Measurements from ENCODE around the gene KRT28.

KRT28 gene

DNA sequence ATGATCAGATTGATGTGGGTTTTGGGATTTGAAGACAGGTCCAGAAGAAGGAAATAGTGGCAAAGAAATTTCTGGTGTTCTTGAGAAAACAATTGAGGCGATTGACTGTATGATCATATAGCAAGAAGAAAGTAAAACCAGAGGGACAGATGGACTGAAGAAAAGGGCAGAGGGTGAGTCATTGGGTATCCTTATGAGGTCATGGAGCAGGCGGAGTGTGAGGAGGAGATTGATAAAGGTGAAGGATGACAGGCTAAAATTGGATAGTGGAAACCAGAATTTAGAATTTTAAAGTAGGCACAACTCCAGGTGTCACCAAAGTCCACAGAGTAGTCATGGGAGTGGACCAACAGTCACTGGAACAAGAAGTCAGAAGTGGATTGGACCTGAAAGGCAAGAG is 1.4 kb upstream of the KRT28 start:
- peaks cover 100% of the 10 kb centered on the region for H3K27me3 ChIP-seq
- no peaks in the 10 kb centered on the region for H3K9me3 ChIP-seq
- H3K36me3 ChIP-seq: no peaks in the 10 kb centered on the region
- no peak overlapping the region for H3K27ac ChIP-seq
- H3K4me1 ChIP-seq (ENCODE audit: control insufficient read depth in 1 of 2, insufficient read depth in 1 of 2, low read depth in 1 of 2, low read length in 1 of 2): no peaks in the 10 kb centered on the region
- no peak overlapping the region for H3K4me3 ChIP-seq (ENCODE audit: low read depth in 1 of 2, low read length in 1 of 2)
- TF ChIP-seq, protein P1, sequence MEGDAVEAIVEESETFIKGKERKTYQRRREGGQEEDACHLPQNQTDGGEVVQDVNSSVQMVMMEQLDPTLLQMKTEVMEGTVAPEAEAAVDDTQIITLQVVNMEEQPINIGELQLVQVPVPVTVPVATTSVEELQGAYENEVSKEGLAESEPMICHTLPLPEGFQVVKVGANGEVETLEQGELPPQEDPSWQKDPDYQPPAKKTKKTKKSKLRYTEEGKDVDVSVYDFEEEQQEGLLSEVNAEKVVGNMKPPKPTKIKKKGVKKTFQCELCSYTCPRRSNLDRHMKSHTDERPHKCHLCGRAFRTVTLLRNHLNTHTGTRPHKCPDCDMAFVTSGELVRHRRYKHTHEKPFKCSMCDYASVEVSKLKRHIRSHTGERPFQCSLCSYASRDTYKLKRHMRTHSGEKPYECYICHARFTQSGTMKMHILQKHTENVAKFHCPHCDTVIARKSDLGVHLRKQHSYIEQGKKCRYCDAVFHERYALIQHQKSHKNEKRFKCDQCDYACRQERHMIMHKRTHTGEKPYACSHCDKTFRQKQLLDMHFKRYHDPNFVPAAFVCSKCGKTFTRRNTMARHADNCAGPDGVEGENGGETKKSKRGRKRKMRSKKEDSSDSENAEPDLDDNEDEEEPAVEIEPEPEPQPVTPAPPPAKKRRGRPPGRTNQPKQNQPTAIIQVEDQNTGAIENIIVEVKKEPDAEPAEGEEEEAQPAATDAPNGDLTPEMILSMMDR (IDR thresholded peaks at IDR 0.05): no peak

DNA sequence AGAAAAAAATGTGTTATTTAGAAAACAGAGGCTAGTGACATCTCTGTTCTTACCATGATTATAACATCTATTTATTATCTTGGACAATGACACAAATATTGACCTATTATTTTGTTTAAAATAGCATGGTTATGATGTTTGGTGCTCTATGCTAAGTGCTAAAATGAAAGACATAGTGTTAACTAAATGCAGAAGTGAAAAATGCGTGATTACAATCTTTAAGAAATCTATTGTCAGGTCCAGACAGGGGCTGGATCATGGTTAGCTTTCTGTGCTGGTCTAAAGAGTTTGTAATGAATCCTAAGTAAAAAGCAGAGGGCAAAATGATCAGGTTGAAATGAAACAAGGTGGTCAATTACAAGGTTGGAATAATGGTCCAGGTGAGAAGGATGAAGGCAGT is 622 bp upstream of the KRT28 start:
- H3K36me3 ChIP-seq: no peaks in the 10 kb centered on the region
- H3K9me3 ChIP-seq: no peaks in the 10 kb centered on the region
- no peak overlapping the region for H3K27ac ChIP-seq
- H3K4me1 ChIP-seq (ENCODE audit: control insufficient read depth in 1 of 2, insufficient read depth in 1 of 2, low read depth in 1 of 2, low read length in 1 of 2): no peaks in the 10 kb centered on the region
- TF ChIP-seq, protein P1 (IDR thresholded peaks at IDR 0.05): no peak
- no peak overlapping the region for H3K4me3 ChIP-seq (ENCODE audit: low read depth in 1 of 2, low read length in 1 of 2)
- H3K27me3 ChIP-seq: peaks cover 100% of the 10 kb centered on the region

DNA sequence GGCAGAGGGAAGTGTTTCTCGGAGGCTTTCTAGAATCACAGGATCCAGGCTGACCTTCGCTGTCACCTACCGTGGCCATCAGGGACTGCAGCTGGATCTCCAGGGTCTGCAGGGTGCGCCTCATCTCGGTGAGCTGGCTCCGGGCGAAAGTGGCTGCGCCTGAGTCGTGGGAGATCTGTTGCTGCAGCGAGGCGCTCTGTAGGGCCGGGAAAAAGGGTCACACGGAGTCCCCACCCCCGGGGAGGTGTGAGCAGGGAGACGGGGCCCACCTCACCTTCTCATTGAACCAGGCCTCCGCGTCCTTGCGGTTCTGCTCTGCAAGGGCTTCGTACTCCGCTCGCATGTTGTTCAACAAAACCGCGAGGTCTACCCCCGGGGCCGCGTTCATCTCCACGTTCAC is 2.9 kb downstream of the KRT28 start:
- Histone ChIP-seq H3K9me3 (no peaks in the 10 kb centered on the region), H3K36me3 (no peaks in the 10 kb centered on the region), H3K27me3 (peaks cover 93% of the 10 kb centered on the region), H3K4me3 (ENCODE audit: low read depth in 1 of 2, low read length in 1 of 2) (no peak overlapping the region), H3K27ac (no peak overlapping the region), H3K4me1 (ENCODE audit: control insufficient read depth in 1 of 2, insufficient read depth in 1 of 2, low read depth in 1 of 2, low read length in 1 of 2) (no peaks in the 10 kb centered on the region)
- TF ChIP-seq, protein P1 (IDR thresholded peaks at IDR 0.05): no peak

DNA sequence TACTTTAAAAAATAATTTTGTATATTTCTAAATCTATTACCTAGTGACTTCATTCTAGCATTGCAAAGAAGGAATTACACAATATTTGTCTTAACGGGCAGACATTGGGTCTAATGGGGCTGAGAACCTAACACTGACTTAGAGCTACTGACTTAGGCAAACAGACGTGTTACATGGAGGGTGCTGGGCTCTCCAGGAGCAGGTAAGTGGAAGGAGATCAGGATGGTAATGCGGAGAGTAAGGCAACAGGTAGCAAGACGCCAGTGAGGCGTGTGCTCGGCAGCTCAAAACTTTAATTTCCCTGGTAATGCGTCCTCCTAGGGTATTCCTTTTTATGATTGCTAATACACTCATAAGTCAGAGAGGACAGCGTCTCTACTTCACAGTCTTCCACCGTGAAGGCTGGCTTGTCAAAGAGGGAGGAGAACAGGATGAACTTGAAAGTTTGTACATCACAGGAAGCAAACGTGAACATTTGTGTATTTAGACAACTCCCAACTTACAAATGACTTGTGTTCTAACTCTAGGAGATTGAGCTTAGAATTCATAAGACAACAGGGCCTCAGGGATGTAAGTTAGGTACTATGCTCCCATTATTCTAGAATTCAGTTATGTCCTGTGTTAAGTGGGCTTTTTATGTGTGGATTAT is 4.6 kb downstream of the KRT28 start:
- Histone ChIP-seq H3K4me3 (ENCODE audit: low read depth in 1 of 2, low read length in 1 of 2) (no peak overlapping the region), H3K9me3 (no peaks in the 10 kb centered on the region), H3K27ac (no peak overlapping the region), H3K27me3 (peaks cover 92% of the 10 kb centered on the region), H3K36me3 (no peaks in the 10 kb centered on the region), H3K4me1 (ENCODE audit: control insufficient read depth in 1 of 2, insufficient read depth in 1 of 2, low read depth in 1 of 2, low read length in 1 of 2) (no peaks in the 10 kb centered on the region)
- TF ChIP-seq, protein P1 (IDR thresholded peaks at IDR 0.05): no peak

DNA sequence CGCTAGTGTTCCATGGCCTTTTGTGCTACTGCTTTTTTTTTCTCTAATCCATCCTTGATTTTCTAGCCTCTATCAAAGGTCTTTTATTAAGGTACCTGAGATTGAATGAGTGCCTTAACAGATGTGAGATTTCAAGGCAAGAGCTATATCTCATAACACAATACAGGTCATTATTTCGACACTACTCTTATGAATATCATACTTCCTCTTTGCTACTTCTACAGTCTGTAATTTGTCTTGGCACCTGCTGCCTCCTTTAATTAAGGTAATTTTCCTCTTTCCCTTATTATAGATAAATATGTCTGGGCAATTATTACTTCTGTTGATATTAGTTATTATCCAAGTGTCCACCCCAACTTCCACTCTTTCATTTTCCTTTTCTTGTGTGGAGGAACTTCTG is 5.3 kb downstream of the KRT28 start:
- H3K4me3 ChIP-seq (ENCODE audit: low read depth in 1 of 2, low read length in 1 of 2): no peak overlapping the region
- no peaks in the 10 kb centered on the region for H3K9me3 ChIP-seq
- H3K4me1 ChIP-seq (ENCODE audit: control insufficient read depth in 1 of 2, insufficient read depth in 1 of 2, low read depth in 1 of 2, low read length in 1 of 2): no peaks in the 10 kb centered on the region
- H3K27me3 ChIP-seq: peaks cover 92% of the 10 kb centered on the region
- no peak overlapping the region for H3K27ac ChIP-seq
- TF ChIP-seq, protein P1 (IDR thresholded peaks at IDR 0.05): no peak
- no peaks in the 10 kb centered on the region for H3K36me3 ChIP-seq
